GM21367 (cell line): ENCODE results near the gene UNC80.

Source experiments
- ATAC-seq: cut with Tn5 transposase; IDR thresholded peaks from one replicate; pipeline ENCODE4 v1.9.1; 2021; ENCODE audit not compliant: unreplicated experiment

UNC80 gene

DNA sequence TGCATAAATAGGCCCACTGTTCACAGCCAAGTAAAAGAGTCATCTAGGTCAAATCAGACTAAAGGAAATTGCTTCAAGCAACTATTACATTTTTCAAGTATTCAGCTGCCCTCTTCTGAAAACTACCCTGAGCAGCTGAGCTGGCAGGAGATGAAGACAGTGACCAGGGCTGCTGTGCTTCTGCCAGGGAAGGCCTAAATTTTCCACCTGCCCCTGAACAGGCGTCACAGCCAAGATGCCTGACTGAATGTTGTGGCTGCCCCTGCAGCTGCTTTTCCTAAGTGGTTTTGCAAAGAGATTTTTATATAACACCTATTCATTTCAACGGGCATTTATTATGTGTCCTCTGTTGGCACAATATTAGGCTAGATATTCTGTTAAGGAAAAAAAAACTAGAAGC is 134.1 kb downstream of the UNC80 start:
- ATAC-seq, result no peak

DNA sequence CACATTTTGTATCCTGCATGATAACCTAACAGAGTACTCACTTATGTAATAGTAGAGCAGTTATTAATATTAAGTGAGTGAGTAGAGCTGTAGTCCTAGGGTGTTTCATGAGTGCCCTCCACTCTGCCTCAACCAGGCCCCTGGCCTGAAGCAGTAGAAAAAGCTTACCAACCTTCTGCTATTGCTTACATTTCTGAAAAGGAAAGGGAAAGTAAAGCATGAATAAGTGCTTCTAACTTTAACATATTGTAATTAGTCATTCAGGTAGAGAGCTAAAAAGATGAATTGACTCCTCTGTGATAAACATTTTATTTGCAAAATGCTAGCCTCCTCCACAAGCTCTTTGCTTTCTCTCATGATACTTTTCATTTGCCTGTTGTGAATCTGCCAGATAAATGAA is 136.1 kb downstream of the UNC80 start:
- no peak for ATAC-seq

DNA sequence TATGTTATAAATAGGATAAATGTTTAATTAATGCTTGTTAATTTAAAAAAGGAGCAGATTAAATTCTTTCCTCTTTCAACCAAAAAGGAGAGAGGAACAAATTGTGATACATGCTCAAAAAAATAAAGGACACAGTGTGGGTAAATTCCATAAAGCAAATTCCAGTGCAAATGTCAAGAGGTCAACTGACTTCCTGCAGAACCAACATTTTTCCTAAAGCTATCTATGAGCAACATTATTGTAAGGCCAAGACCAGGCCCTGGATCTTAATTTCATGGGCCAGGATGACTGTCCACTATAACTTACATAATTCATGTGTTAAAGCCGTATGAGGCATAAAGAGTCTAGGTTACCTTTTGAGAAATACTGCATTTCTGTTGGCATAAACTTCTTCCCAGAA is 136.9 kb downstream of the UNC80 start:
- no peak for ATAC-seq

DNA sequence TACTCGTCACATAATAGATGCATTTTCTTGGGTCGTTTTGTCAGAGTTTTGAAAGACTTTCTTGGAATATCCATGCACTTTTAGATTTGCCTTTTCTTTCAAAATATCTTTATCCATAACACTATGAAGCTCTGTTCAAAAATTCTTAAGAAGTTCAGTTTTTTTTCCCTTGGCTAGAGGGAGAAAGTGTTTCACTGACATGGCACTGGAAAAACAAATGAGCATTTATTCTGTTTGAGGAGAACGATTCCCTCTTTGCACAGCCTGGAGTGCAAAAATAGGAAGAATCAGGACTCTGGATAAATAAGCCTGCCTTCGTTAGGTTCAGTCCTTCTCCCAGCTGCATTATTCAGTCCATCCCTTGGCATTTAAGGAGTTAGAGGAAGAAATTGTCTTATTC is 139.9 kb downstream of the UNC80 start:
- ATAC-seq, result no peak

DNA sequence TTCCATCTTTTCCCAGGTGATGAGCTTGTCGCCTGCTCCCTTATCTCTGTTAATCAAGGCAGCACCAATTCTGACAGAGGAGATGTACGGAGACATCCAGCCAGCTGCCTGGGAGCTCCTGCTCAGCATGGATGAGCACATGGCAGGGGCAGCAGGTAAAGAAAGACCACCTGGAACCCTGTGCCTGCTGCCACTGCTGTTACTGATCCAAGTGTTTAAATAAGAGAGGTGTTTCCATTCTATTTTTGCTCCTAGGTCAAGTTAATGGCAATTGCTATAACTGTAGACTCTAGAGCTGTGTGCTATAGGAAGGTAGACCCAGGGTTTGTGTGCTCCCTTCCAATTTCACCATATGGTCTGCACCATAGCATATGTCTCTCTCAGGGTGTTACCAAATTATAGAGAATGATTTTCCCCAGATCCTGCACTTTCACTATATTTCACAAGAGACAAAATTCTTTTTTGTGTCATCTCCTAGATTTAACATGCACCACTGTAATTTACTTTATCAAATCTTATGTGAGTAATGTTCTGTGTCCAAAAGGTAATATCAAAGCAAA is 142.2 kb downstream of the UNC80 start:
- ATAC-seq, result no peak

DNA sequence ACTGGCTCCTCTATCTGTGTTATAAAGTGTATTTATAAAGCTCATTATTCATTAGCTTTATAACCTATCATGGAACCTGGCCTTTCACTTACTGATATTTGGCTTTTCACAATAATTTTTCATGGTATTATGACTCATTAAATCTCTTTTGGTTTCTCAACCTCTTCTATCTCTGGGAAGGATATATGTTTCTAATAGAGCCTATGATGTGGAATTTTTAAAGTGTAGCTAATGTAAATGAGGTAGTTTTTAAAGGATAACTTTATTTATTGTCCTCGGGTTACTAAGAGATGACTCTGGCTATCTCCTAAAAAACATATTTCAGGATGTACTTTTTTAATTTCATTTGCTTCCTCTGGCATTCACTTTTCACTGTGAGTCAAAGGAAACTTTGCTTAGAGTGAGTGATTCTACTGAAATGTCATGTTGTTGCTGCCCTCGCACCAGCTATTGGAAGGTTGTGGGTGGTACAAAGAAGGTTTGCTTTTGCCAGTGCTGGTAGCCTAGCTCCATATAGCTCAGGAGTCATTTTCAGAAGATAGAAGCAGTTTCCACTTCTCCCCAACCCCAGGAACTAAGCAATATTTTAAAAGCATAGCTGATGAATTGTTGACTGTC is 145.6 kb downstream of the UNC80 start:
- no peak for ATAC-seq

DNA sequence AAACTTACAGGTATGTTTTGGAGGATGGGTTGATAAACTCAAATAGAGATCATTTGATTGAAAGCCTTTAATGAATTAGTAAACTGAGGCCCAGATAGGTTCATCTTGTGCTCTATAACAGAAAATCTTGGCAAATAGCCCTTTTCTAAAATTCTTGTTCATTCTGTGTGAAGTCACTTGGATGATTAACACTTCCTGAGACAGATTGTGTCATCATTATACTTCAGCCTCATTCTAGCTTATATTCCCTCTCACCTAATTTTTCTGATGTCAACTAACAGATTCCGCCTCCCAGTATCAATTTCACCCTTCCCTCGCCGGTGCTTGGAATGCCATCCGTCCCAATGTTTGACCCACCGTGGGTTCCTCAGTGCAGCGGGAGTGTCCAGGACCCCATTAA is 146.6 kb downstream of the UNC80 start:
- no peak for ATAC-seq

DNA sequence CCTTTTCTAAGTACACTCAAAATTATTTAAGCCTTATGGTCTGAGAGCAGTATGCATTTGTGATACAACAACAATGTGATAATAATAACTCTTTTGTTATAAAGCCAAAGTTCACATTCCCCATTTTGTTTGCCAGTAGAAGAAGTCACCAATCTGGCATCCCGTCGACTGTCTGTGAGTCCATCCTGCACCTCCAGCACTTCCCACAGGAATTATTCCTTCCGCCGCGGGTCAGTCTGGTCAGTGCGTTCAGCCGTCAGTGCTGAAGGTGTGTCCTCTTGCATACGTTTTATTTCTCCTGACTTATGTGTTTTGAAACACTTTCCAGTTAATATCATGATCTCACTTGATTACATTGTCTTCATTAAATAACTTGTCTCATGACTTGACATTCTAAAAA is 150.5 kb downstream of the UNC80 start:
- ATAC-seq, result no peak

DNA sequence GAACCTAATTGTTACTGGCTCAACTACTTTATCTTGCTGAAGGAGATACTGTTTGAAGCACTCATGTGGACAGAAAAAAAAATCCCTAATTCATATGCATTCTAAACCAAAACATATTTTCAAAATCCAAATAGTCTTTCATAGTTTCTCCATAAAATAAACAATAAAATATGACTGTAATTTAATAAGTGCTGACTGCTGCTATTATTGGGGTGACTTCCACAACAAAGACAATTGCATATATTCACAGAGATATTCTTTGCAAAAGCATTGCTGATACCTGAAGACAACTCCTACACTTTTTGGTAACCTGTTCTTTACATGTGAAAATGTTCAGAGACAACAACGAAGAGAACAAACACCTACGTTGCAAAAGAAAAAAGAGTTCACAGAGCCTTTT is 157.7 kb downstream of the UNC80 start:
- no peak for ATAC-seq

DNA sequence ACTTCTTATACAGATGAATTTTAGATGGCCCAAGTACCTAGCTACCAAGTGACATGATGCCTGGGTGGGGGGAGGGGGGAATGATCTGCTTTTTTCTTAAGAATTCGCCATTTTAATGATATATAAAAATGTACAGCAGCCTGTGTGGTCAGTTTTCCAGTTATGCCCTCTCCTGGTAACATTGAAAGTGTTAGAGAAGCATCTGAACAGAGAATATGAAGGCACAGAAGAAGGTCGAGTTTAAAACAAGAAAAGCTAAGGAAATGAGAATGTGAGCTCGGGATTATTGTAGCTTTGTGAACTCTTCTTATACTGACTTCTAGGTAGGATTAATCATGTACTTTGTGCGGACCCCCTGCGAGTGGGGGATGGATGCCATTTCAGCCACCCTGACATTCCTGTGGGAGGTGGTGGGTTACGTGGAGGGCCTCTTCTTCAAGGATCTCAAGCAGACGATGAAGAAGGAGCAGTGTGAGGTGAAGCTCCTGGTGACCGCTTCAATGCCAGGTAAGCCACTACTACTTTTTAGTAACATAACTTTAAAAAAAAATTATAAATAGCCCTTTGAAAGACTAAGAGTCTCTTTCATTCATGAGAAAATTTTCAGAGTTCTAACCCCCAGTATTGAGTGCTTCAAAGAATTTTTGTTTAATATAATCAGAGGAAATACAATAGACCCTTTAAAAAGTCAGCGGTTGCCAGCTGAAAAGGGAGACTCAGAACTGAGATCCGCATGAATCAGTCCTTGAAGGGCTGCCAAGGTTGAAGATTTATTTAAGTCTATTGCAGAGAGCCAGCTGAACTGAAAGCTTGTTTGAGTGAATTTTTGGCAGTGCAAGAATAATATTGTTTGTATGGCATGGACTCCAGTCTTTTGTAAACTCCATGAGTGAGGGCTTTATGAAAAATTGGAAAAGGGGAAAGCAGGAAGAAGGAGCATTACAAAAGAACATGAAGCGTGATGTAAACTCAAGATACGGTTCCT is 162.2 kb downstream of the UNC80 start:
- ATAC-seq, result no peak

DNA sequence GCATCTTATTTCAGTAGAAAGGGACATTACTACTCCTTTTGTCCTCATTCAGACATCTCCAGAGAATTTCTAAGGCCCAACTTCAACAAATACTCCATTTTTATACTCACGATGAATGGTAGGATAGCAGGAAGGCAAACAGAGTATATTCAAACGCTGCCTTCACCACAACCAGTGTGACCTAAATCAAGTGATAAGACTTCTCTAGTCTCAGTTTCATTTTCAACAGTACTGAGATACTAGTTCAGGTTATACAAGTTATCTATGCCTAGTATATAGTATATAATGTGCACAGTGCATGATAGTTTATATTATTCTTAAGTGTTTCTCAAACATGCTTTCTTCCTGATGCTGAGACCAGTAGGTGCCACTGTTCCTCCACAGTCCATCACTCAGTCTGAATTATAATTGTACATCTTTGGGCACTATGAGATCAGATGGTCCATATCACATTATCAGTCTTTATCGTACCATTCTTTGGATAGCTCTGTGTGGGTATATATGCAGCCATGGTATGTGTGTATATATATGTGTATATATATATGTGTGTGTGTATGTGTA is 164.6 kb downstream of the UNC80 start:
- ATAC-seq, result no peak

DNA sequence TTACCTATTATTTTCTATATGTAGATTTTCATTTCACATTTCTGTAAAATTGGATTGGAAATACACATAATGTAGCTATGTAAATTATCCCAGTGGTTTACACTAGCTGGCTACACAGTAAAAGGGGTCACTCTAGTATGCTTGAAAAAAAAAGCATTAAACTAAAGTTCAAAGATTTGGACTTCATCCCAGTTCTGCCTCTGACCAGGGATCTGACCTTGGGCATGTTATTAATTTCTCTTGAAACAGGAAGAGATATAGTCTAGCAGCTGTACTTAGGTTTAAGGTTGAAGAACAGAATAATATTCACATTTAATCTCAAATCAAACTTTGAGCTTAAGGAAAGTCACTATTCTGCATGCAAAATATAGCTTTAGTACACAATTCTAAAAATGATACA is 166.3 kb downstream of the UNC80 start:
- no peak for ATAC-seq

DNA sequence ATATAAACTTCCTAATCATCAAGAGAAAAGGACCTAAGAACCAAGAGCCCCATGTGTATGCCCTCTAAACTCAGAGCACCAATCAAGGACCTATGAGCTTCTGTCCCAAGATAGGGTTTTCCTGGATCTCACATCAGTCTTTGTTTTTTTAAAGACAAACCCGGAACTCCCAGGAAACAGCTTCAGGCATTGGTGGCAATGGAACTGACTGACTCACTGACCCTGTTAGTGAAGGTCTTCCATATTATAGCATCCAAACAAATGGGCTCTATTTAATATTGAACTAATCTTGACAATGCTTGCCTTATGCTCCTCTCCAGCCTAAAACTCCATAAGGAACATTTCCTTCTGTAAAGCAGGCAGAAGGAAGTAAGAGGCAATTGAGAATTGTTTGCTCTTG is 167.3 kb downstream of the UNC80 start:
- no peak for ATAC-seq

DNA sequence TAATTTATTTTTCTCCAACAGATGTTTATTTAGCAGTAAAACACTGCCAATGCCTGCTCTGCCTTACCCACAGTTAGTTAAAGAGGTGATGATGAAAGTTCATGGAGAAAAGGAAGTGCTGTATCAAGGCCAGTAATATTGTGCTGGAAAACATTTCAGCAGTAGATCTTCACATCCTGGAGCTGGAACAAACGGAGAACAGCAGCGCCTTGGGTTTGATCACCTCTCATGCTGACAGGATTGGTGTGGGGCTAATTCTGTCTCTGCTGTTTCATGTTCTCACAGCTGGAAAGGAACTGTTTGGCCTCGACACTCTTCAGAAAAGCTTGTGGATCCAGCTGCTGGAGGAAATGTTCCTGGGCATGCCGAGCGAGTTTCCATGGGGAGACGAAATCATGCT is 169.3 kb downstream of the UNC80 start:
- no peak for ATAC-seq

DNA sequence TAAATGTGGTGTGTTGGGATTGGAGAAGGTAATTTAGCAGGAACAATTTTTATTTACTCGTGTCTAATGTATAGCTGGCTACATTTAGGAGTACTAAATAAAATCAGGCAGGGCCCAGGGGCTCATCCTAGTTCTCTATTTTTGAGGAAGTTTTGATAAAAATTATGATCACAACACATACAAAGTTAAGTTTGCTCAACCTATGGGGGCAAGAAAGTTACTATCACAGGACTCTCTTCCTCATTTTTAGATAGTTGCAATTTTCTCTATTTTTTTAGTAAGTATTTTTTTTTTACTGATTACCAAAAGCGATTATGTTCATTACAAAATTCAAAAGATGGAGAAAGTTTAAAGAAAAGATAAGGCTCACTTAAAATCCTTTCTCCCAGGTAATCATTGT is 170.8 kb downstream of the UNC80 start:
- ATAC-seq, result no peak

DNA sequence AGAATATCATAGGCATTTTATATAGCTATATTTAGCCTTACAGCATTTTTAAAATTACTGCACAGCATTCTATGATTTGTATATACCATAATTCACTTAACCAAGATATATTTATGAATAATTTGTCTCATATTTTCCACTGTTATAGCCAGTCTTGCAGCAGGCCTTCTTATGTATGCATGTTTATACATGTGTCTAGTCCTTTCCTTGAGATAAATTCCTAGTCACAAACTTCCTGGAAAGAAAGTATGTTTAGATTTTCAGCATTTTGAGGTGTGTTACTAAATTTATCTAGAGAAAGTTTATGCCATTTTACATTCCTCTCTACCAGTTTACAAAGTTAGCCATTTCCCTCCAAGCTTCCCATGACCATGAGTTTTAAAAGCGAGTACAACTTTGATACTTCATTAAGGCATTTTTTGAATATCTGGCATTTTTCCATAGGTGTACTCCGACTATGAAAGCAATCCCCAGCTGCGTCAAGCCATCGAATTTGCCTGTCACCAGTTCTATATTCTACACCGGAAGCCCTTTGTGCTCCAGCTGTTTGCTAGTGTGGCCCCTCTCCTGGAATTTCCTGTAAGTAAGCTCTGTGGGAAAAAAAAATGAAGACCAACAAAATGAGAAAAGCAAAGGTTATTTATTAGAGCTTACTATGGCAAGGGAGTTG is 171.4 kb downstream of the UNC80 start:
- no peak for ATAC-seq

DNA sequence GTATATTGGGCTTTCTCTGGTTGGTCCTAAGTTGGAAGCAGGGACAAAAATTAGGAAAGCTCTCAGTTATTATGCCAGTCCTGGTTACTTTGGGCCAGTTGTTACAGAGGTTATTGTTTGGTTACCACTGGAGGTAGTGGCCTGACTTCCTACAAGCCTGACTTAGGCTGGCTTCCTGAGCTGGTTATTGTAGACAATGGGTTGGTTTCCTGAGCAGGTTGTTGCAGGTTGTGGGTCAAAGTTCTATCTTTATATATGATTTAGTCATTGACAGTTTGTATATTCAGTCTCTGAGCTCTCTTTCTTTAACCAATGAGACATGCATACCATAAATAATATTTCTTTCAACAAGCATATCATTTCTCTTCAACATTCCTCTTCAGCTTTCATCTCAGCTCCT is 172.1 kb downstream of the UNC80 start:
- ATAC-seq, result no peak

DNA sequence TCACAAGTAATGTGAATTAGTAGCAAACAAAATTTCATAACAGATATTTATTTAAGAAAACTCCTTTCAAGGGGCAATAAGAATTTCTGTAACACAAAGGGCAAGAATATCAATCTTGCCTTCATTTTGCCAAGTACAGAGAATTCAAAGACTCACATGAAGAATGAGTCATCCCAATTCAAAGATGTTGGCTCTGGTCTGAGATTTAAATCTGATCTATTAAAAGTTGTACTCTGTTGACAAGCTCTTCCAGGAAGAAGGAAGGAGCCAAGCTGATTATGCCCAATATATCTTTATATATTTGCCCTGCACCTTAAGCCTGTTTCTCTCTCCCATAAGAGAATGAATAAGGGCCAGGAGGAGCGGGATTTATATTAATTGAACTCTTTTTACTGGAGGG is 174.9 kb downstream of the UNC80 start:
- ATAC-seq, result no peak

DNA sequence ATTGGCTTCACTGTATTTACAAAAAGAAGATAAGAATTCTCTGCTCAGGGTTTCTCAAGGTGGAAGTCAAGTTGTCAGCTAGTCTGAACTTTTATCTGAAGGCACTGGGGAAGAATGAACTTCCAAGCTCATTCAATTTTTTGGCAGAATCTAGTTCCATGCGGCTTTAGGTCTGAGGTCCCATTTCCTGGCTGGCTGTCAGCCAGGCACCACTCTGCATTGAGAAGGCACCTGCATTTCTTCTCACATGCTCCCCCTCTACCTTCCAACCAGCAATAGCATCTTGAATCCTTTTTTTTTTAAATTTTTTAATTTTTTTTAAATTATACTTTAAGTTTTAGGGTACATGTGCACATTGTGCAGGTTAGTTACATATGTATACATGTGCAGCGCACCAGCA is 184.6 kb downstream of the UNC80 start:
- ATAC-seq, result no peak

DNA sequence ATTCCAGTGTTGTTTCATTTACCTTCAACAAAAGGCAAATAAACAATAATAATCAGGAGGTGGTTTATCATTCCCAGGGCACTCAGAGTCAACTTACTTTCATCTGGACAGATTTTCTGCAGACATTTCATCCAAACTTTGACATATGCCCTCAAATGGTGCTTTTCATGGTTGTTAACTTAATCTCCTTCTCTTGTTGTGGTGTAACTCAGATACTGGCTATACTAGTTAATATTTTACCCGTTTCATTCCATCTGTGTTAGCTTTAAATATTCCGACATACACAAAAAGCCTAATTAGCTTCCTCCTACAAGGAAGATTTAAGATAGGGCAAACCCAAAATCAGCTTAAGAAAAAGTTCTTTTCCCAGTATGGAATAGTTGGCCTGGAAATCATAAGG is 186.4 kb downstream of the UNC80 start:
- no peak for ATAC-seq

DNA sequence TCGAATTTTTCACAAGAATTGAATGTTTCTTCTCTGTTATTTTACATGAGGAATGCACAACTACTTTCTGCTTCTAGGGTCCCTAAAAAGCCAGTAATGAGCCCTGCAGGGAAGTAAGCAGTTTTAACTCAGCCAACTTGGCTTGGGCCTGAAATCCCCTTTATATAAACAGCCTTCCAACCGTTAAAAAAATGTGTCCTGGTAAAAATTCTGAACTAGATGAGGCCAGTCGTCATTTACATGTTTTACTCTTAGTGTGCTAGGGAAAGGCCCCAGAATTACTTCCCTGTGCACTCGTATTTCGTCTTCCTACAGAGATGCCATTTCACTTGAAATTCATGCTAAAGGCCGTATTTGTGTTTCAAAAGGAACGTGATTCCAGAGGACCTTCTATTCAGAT is 188.4 kb downstream of the UNC80 start:
- ATAC-seq, result no peak
